ENCODE results near the gene DUSP28. TPM values are rescaled to one million over a fixed set of nuclear protein-coding genes. Genes with fewer than 3 reads are reported as not detected.

DUSP28 gene
- total and polyA plus RNA-seq, 2 of the 13 experiments (the other 11 are each of a cell fraction or from before 2014, with no cell fraction given), result 5.2 to 8.6 TPM

GRCh38 chr2:240604939-240605716 is 45.0 kb downstream of the DUSP28 start (continued):
- TF ChIP-seq ZBTB33 (CRISPR knock-in tag; IDR thresholded peaks at IDR 0.05), result no peak
- TF ChIP-seq PREB (CRISPR knock-in tag; IDR thresholded peaks at IDR 0.05), result no peak
- TF ChIP-seq REL (CRISPR knock-in tag; conservative IDR thresholded peaks at IDR 0.05), result peak; percentile 59
- 0 out of 2 replicates have a peak, but pooled peaks have one; percentile 80 for TF ChIP-seq ZNF570 (CRISPR knock-in tag; IDR thresholded peaks at IDR 0.05; ENCODE audit: borderline replicate concordance)
- peak; percentile 31; the same call in 1 of the 2 replicates for TF ChIP-seq ZNF614 (CRISPR knock-in tag; IDR thresholded peaks at IDR 0.05; ENCODE audit: borderline replicate concordance)
- peak; percentile 65 for TF ChIP-seq YY1 (IDR thresholded peaks at IDR 0.05; ENCODE audit: insufficient read depth, insufficient replicate concordance, low read depth, low read length)
- 0 out of 2 replicates have a peak, but pooled peaks have one; percentile 8 for TF ChIP-seq TERF1 (CRISPR knock-in tag; IDR thresholded peaks at IDR 0.05)
- TF ChIP-seq ZFP37 (CRISPR knock-in tag; IDR thresholded peaks at IDR 0.05; ENCODE audit: borderline replicate concordance), result 0 out of 2 replicates have a peak, but pooled peaks have one; percentile 7
- no peak for TF ChIP-seq ZXDC (CRISPR knock-in tag; IDR thresholded peaks at IDR 0.05)
- TF ChIP-seq SNAI1 (CRISPR knock-in tag; IDR thresholded peaks at IDR 0.05; ENCODE audit: borderline replicate concordance), result 0 out of 2 replicates have a peak, but pooled peaks have one; percentile 36
- TF ChIP-seq RXRB (CRISPR knock-in tag; IDR thresholded peaks at IDR 0.05; ENCODE audit: borderline replicate concordance), result peak; percentile 51
- peak; percentile 75; the same call in 1 of the 2 replicates for TF ChIP-seq ZMAT3 (CRISPR knock-in tag; conservative IDR thresholded peaks at IDR 0.05)
- no peak for TF ChIP-seq RNF2 (conservative IDR thresholded peaks at IDR 0.05; ENCODE audit: low read depth)
- TF ChIP-seq JUN (CRISPR knock-in tag; IDR thresholded peaks at IDR 0.05), result 0 out of 2 replicates have a peak, but pooled peaks have one; percentile 48
- TF ChIP-seq RFX1 (IDR thresholded peaks at IDR 0.05), result no peak
- no peak; the same call in 1 of the 2 replicates for TF ChIP-seq PHF21A (CRISPR knock-in tag; IDR thresholded peaks at IDR 0.05)
- no peak for TF ChIP-seq MEIS1 (CRISPR knock-in tag; IDR thresholded peaks at IDR 0.05; ENCODE audit: borderline replicate concordance)
- TF ChIP-seq PHF5A (CRISPR knock-in tag; IDR thresholded peaks at IDR 0.05; ENCODE audit: low read depth, unreplicated experiment), result no peak
- TF ChIP-seq TFAP4 (IDR thresholded peaks at IDR 0.05; ENCODE audit: borderline replicate concordance, low read depth), result peak; percentile 56; the same call in 1 of the 2 replicates
- no peak for TF ChIP-seq NONO (IDR thresholded peaks at IDR 0.05)
- TF ChIP-seq NONO (CRISPR knock-in tag; conservative IDR thresholded peaks at IDR 0.05), result peak; percentile 81
